GM12872 (cell line): ENCODE measurements around the gene ANKS1B.

ENCODE experiments used
- CTCF ChIP-seq: IDR thresholded peaks from 3 replicates; pipeline ENCODE4 v1.5.1; 2011; ENCODE audit warnings: low read depth, mild to moderate bottlenecking, low read length, moderate library complexity; ENCODE audit not compliant: insufficient read depth

ANKS1B gene

GRCh38 chr12:98997899-98998298 lies 986.8 kb downstream of the ANKS1B start:
- no peak for TF ChIP-seq CTCF

GRCh38 chr12:98990648-98991047 lies 994.1 kb downstream of the ANKS1B start:
- no peak for TF ChIP-seq CTCF

DNA sequence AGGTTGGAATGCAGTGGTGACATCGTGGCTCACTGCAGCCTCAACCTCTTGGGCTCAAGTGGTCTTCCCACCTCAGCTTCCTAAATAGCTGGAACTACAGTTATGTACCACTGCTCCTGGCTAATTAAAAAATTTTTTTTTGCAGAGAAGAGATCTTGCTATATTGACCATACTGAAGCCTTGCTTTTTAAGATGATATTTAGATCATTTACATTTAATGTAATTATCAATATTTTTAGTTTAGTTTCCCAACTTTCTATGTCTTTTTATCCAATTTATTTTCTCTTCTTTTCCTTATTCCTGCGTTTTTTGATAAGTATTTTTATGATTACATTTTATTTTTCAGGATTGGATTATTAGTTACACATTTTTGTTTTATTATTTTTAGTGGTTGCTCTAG lies 999.6 kb downstream of the ANKS1B start:
- TF ChIP-seq CTCF, result no peak

GRCh38 chr12:98983647-98984046 lies 1001.1 kb downstream of the ANKS1B start:
- no peak for TF ChIP-seq CTCF

- TF ChIP-seq CTCF, result no peak
These were observed 1004.2 kb downstream of the ANKS1B start for GRCh38 chr12:98980508-98980907.

- TF ChIP-seq CTCF, result no peak
These were observed 1007.5 kb downstream of the ANKS1B start for GRCh38 chr12:98977186-98977585.

- no peak for TF ChIP-seq CTCF
These were observed 1009.9 kb downstream of the ANKS1B start for GRCh38 chr12:98974767-98975381.
